Vagina (tissue), 2 donors: ENCODE results near the gene C10orf90.

Source experiments
- CTCF ChIP-seq, 3 experiments: fragments of 450-650 bp in 2 of 3; fragments of 200-600 bp in 1 of 3; sonication (generic) in 1 of 3; IDR thresholded peaks; one replicate each; pipeline ENCODE4 v1.5.1; 2017 to 2019; ENCODE audit warnings: antibody characterized with exemption in 3 of 3, mild to moderate bottlenecking in 2 of 3, moderate library complexity in 2 of 3
- POLR2AphosphoS5 ChIP-seq, 2 donors: sonication (generic); formaldehyde crosslinking; IDR thresholded peaks; one replicate each; pipeline ENCODE4 v1.9.0; 2017; ENCODE audit warnings: antibody characterized with exemption in 2 of 2, mild to moderate bottlenecking in 2 of 2, low read depth in 1 of 2; ENCODE audit not compliant: insufficient read depth in 1 of 2

GRCh38 chr10:126500185-126500584 is 170.3 kb downstream of the C10orf90 start:
- no peak for TF ChIP-seq POLR2AphosphoS5 (IDR thresholded peaks at IDR 0.05; ENCODE audit: insufficient read depth in 1 of 2, low read depth in 1 of 2)
- TF ChIP-seq CTCF (IDR thresholded peaks at IDR 0.05), result no peak
